ENCODE measurements around the gene SLC16A3. TPM values are rescaled to one million over a fixed set of nuclear protein-coding genes. Genes with fewer than 3 reads are reported as not detected.

The SLC16A3 gene
- total RNA-seq, 4 donors from 2014 or later: 10.5 to 36.0 (median 21.4) TPM

- Histone ChIP-seq H3K9me3 (no peaks in the 10 kb centered on the region), H3K4me1 (peaks cover 8 to 64% (median 37%) of the 10 kb centered on the region in 4 donors), H3K27me3 (no peaks in the 10 kb centered on the region), H3K27ac (peak overlapping the region; percentile 17 to 91 (median 62)), H3K4me3 (no peak overlapping the region), H3K36me3 (peaks cover 4 to 88% (median 73%) of the 10 kb centered on the region in 3 donors)
- 51 to 74% methylated on average over 15 to 20 of the region's 22 CpGs for WGBS, 2 donors
- no peak for DNase-seq (ENCODE audit: low spot score in 2 of 2)
- TF ChIP-seq EP300 (IDR thresholded peaks at IDR 0.05) (no peak), CTCF (IDR thresholded peaks at IDR 0.05) (no peak), POLR2A (IDR thresholded peaks at IDR 0.05) (no peak)
Measured at GRCh38 chr17:82247182-82247823, 18.5 kb downstream of the SLC16A3 start.

- Histone ChIP-seq H3K36me3 (peaks cover 4 to 95% (median 79%) of the 10 kb centered on the region in 3 donors), H3K27ac (peak overlapping the region in 3 of 4 donors; percentile 47 to 91 (median 78)), H3K4me3 (no peak overlapping the region), H3K27me3 (no peaks in the 10 kb centered on the region), H3K4me1 (peaks cover 3 to 57% (median 29%) of the 10 kb centered on the region in 4 donors), H3K9me3 (no peaks in the 10 kb centered on the region)
- TF ChIP-seq POLR2A (IDR thresholded peaks at IDR 0.05) (no peak), EP300 (IDR thresholded peaks at IDR 0.05) (no peak), CTCF (IDR thresholded peaks at IDR 0.05) (no peak)
- 84 to 85% methylated on average over 28 of the region's 28 CpGs for WGBS, 2 donors
- no peak for DNase-seq (ENCODE audit: low spot score in 2 of 2)
Measured at GRCh38 chr17:82247856-82248671, 19.2 kb downstream of the SLC16A3 start.

GRCh38 chr17:82248815-82249674 is 20.2 kb downstream of the SLC16A3 start:
- DNase-seq (ENCODE audit: low spot score in 2 of 2): no peak

GRCh38 chr17:82249896-82250581 is 21.2 kb downstream of the SLC16A3 start:
- H3K27ac ChIP-seq: no peak overlapping the region
- DNase-seq (ENCODE audit: low spot score in 2 of 2): no peak
- H3K27me3 ChIP-seq: no peaks in the 10 kb centered on the region
- H3K4me3 ChIP-seq: no peak overlapping the region
- H3K36me3 ChIP-seq: peaks cover 4 to 95% (median 74%) of the 10 kb centered on the region in 3 donors
- H3K4me1 ChIP-seq: peaks cover 3 to 39% (median 23%) of the 10 kb centered on the region in 4 donors
- TF ChIP-seq POLR2A (IDR thresholded peaks at IDR 0.05) (no peak), CTCF (IDR thresholded peaks at IDR 0.05) (no peak), EP300 (IDR thresholded peaks at IDR 0.05) (no peak)
- H3K9me3 ChIP-seq: no peaks in the 10 kb centered on the region
- 84 to 85% methylated on average over 32 of the region's 33 CpGs for WGBS, 2 donors

More at GRCh38 chr17:82248815-82249674, 20.2 kb downstream of the SLC16A3 start:
- WGBS, 2 donors: 89 to 92% methylated on average over 53 of the region's 54 CpGs
- H3K27me3 ChIP-seq: no peaks in the 10 kb centered on the region
- peaks cover 3 to 47% (median 23%) of the 10 kb centered on the region in 4 donors for H3K4me1 ChIP-seq
- no peak overlapping the region for H3K27ac ChIP-seq
- TF ChIP-seq EP300 (IDR thresholded peaks at IDR 0.05) (no peak), CTCF (IDR thresholded peaks at IDR 0.05) (no peak), POLR2A (IDR thresholded peaks at IDR 0.05) (no peak)
- H3K9me3 ChIP-seq: no peaks in the 10 kb centered on the region
- H3K36me3 ChIP-seq: peaks cover 4 to 95% (median 81%) of the 10 kb centered on the region in 3 donors
- no peak overlapping the region for H3K4me3 ChIP-seq
